A673 (cell line): ENCODE measurements around the gene PUM1.

Experiments
- EZH2 ChIP-seq: fragments of 200-600 bp; sonication (generic); IDR thresholded peaks from 2 replicates; pipeline ENCODE4 v1.6.1; 2017; ENCODE audit warnings: borderline replicate concordance, low read depth, mild to moderate bottlenecking, mixed read lengths, antibody characterized with exemption, low read length; ENCODE audit not compliant: poor library complexity, severe bottlenecking
- TF ChIP-seq, protein P1 (sequence below): fragments of 300-800, 200-600 bp; sonication (generic); conservative IDR thresholded peaks from 2 replicates; pipeline ENCODE4 v1.5.1; 2017; ENCODE audit warnings: low read depth, mild to moderate bottlenecking, antibody characterized with exemption, low read length, moderate library complexity, mixed read lengths

DNA sequence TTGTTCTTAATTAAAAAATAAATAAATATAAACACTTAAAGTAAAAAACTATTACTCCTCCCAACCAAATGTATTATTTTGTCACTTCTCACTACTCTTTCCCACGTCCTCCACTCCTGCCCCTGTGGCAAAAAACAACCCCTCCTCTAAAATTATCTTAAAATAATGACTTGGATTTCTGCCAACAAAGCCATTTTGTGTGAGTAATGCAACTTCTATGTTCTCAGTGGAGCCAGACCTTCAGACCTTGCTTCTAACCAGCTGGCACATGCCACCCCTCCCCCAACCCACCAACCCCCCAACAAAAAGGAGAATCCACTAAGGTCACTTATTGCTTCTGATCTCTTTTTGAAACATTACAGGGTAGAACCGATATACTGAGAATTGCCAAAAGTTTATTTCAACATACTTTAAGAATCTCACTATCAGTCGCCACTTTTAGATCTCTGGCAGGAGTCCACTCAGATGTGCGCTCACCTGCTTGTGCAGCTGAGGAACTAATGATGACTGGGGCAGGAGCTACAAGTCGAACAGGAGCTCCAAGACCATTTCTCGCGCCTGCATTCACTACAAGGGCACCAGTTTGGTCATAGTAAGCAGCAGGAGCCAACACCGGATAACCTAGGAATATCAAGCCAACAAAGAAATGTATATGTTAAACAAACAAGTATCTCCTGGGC lies 98.7 kb downstream of the PUM1 start:
- TF ChIP-seq, protein P1, sequence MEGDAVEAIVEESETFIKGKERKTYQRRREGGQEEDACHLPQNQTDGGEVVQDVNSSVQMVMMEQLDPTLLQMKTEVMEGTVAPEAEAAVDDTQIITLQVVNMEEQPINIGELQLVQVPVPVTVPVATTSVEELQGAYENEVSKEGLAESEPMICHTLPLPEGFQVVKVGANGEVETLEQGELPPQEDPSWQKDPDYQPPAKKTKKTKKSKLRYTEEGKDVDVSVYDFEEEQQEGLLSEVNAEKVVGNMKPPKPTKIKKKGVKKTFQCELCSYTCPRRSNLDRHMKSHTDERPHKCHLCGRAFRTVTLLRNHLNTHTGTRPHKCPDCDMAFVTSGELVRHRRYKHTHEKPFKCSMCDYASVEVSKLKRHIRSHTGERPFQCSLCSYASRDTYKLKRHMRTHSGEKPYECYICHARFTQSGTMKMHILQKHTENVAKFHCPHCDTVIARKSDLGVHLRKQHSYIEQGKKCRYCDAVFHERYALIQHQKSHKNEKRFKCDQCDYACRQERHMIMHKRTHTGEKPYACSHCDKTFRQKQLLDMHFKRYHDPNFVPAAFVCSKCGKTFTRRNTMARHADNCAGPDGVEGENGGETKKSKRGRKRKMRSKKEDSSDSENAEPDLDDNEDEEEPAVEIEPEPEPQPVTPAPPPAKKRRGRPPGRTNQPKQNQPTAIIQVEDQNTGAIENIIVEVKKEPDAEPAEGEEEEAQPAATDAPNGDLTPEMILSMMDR, result no peak
- no peak for TF ChIP-seq EZH2
